ENCODE measurements around the gene ICAM2.

Gene ICAM2

DNA sequence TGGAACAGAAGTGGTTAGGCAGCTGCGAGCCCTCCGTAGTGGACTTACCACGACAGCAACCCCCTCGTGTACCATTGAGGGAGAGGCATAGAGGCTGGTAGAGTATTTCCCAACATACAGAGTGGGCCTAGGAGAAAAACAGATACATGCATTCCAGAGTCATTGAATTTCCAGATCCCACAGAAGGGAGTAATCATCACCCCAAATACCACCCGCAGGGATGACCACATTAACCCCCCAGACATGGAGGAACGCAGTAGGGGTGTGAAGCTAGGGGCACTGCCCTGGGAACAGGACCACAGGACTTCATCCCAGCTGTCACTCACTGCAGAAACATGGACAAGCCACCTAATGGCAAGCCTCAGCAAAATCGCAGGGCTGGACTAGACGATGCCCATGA lies 44.7 kb upstream of the ICAM2 start:
- Histone ChIP-seq H3K27me3 (replicated peaks; ENCODE audit: control insufficient read depth, insufficient read depth, low read length) (no peaks in the 10 kb centered on the region), H3K36me3 (ENCODE audit: control insufficient read depth, insufficient read depth, low read length) (peaks cover 20% of the 10 kb centered on the region), H3K4me3 (replicated peaks; ENCODE audit: low read depth, low read length) (no peak overlapping the region)
- TF ChIP-seq, protein P1, sequence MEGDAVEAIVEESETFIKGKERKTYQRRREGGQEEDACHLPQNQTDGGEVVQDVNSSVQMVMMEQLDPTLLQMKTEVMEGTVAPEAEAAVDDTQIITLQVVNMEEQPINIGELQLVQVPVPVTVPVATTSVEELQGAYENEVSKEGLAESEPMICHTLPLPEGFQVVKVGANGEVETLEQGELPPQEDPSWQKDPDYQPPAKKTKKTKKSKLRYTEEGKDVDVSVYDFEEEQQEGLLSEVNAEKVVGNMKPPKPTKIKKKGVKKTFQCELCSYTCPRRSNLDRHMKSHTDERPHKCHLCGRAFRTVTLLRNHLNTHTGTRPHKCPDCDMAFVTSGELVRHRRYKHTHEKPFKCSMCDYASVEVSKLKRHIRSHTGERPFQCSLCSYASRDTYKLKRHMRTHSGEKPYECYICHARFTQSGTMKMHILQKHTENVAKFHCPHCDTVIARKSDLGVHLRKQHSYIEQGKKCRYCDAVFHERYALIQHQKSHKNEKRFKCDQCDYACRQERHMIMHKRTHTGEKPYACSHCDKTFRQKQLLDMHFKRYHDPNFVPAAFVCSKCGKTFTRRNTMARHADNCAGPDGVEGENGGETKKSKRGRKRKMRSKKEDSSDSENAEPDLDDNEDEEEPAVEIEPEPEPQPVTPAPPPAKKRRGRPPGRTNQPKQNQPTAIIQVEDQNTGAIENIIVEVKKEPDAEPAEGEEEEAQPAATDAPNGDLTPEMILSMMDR (IDR thresholded peaks at IDR 0.05; ENCODE audit: insufficient read depth, low read length, poor library complexity, severe bottlenecking) = no peak
- no peak for DNase-seq (ENCODE audit: extremely low read depth, insufficient read length)

DNA sequence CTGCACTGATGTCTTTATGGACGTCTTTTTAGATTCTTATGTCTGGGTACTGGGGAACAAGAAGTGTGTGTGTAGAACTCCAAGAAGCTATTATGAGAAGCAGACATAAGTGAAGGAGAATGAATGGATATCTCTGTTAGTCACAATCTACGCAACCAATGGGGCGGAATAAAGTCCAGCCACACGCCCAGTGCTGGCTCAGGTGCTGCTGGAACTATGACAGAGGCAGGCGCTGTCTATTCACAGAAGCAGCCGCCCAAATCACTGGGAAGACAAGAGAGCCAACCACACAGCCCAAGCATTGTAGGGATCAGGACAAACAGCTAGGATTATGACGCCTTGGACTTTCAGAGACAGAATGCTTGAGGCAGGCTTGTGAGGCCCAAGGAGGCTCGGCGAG lies 43.9 kb upstream of the ICAM2 start:
- no peak for DNase-seq (ENCODE audit: extremely low read depth, insufficient read length)
- TF ChIP-seq, protein P1 (IDR thresholded peaks at IDR 0.05; ENCODE audit: insufficient read depth, low read length, poor library complexity, severe bottlenecking) = no peak
- Histone ChIP-seq H3K27me3 (replicated peaks; ENCODE audit: control insufficient read depth, insufficient read depth, low read length) (no peaks in the 10 kb centered on the region), H3K4me3 (replicated peaks; ENCODE audit: low read depth, low read length) (no peak overlapping the region), H3K36me3 (ENCODE audit: control insufficient read depth, insufficient read depth, low read length) (peaks cover 19% of the 10 kb centered on the region)

DNA sequence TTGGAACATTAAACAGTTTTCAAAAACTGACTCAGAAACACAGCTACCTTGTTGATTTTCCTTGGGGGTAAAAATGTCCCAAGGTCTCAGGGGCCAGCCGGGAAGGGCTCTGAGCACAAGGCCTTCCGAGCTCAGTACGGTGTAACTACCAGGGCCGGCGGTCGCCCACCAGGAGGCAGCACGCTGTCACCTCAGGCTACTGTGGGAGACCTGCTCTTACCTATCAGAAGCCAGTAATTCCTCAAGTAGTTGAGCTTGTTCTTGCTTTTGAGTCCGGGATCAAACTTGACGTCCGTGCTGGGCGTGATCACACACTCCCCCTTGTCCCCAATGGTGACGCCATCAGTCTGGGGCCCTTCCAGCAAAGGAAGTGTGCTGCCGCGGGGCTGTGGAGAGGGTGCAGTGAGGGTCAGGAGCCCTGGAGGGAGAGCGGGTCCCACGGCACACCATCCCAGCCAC lies 43.4 kb upstream of the ICAM2 start:
- no peak overlapping the region for H3K4me3 ChIP-seq (replicated peaks; ENCODE audit: low read depth, low read length)
- no peaks in the 10 kb centered on the region for H3K27me3 ChIP-seq (replicated peaks; ENCODE audit: control insufficient read depth, insufficient read depth, low read length)
- TF ChIP-seq, protein P1 (IDR thresholded peaks at IDR 0.05; ENCODE audit: insufficient read depth, low read length, poor library complexity, severe bottlenecking) = peak; percentile 48
- peak; percentile 52 for DNase-seq (ENCODE audit: extremely low read depth, insufficient read length)
- H3K36me3 ChIP-seq (ENCODE audit: control insufficient read depth, insufficient read depth, low read length) = peaks cover 19% of the 10 kb centered on the region

DNA sequence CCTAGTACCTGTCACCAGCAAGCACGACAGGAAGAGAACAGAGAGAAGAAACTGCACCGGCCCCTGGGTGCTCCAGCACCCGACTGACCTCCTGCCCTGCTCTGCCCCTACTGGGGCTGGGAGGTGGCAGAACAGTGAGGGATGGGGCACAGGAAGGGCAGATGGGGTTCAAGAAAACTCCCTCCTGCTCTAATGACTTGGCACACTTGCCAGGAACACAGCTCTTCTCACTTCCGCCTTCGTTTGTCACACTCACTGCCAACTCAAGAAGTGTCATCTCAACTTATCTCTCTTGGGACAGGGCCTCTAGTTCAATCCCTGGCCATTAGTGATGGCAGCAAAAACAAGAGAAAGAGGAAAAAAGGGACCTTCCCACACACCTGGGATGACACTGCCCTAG lies 42.7 kb upstream of the ICAM2 start:
- H3K4me3 ChIP-seq (replicated peaks; ENCODE audit: low read depth, low read length) = no peak overlapping the region
- peak; percentile 54 for DNase-seq (ENCODE audit: extremely low read depth, insufficient read length)
- TF ChIP-seq, protein P1 (IDR thresholded peaks at IDR 0.05; ENCODE audit: insufficient read depth, low read length, poor library complexity, severe bottlenecking) = no peak
- H3K36me3 ChIP-seq (ENCODE audit: control insufficient read depth, insufficient read depth, low read length) = peaks cover 15% of the 10 kb centered on the region
- no peaks in the 10 kb centered on the region for H3K27me3 ChIP-seq (replicated peaks; ENCODE audit: control insufficient read depth, insufficient read depth, low read length)

DNA sequence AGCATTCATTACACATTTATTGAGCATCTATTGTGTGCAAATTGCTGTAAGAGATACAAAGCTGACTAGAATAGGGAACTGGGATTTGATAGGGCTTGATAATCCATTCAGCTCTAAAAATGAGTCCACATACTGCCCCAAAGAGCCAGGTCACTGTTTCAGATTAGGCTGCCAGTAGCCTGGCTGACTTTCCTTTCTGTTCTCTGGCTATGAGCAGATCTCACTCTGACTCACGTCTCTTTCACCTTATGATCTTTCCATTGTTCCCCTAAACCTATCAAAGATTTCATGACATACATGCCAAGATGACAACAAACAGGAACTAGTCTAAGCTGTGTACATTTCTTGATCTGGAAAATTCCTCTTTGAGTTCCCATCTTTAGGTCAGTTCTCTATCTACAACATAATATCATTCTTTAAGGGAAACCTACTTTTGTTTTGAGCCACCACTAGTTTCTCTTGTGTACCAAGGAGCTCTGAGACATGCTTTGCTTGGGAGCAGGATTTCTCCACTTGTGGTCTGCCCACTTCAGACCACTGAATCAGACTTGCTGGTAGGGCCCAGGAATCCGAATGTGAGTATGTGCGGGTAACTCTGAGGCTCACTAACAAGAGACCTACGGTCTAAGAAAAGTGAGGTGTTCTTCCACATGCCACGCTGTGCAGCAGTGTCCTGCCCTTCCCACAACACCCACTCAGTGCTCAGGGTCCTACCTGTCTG lies 40.9 kb upstream of the ICAM2 start:
- Histone ChIP-seq H3K36me3 (ENCODE audit: control insufficient read depth, insufficient read depth, low read length) (peaks cover 13% of the 10 kb centered on the region), H3K4me3 (replicated peaks; ENCODE audit: low read depth, low read length) (no peak overlapping the region), H3K27me3 (replicated peaks; ENCODE audit: control insufficient read depth, insufficient read depth, low read length) (no peaks in the 10 kb centered on the region)
- TF ChIP-seq, protein P1 (IDR thresholded peaks at IDR 0.05; ENCODE audit: insufficient read depth, low read length, poor library complexity, severe bottlenecking) = no peak
- DNase-seq (ENCODE audit: extremely low read depth, insufficient read length) = peak; percentile 61
